H1 (cell line): ENCODE data around the gene ARL8A. TPM values are rescaled to one million over a fixed set of nuclear protein-coding genes. Genes with fewer than 3 reads are reported as not detected.

ENCODE experiments used
- BRCA1 ChIP-seq: IDR thresholded peaks from 2 replicates; pipeline ENCODE4 v1.6.1; 2012; ENCODE audit warnings: low read depth, low read length, improper control_type of control experiment
- EP300 ChIP-seq, 2 experiments: IDR thresholded peaks; 1 replicate in 1 of 2; 2 replicates in 1 of 2; pipeline ENCODE4 v1.6.1; 2011 to 2012; ENCODE audit warnings: low read depth in 2 of 2, low read length in 2 of 2, mild to moderate bottlenecking in 2 of 2, borderline replicate concordance in 1 of 2, inconsistent platforms in 1 of 2, moderate library complexity in 1 of 2
- KDM1A ChIP-seq: fragments of 200-600, 300-600 bp; sonication (generic); IDR thresholded peaks from 2 replicates; pipeline ENCODE4 v1.7.1; 2016; ENCODE audit warnings: mild to moderate bottlenecking, low read length, borderline replicate concordance
- MAX ChIP-seq: IDR thresholded peaks from 2 replicates; pipeline ENCODE4 v1.6.1; 2012; ENCODE audit warnings: inconsistent platforms
- polyA plus RNA-seq, 7 experiments: library from polyadenylated mRNA; depleted of rRNA in 3 of 7; stranded (reverse) in 5 of 7; unstranded in 2 of 7; fragments of >200 nt in 5 of 7; fragments of 200-250 nt in 2 of 7; gene quantifications; 1 replicate in 5 of 7; 2 replicates in 1 of 7; 4 replicates in 1 of 7; pipeline versions ENCODE4 v1.2.1 to v1.2.3, GENCODE V29; 2011 to 2013; ENCODE audit warnings: missing spikeins in 2 of 7, mixed read lengths in 2 of 7
- total RNA-seq: library from RNA; stranded (reverse); fragmentation: NEBNext Ultra II Directional; extraction: Animal tissue kit (Norgen Biotek cat#: 25700); gene quantifications from 2 replicates; pipeline ENCODE4 v1.2.1, GENCODE V29; 2021
- TF ChIP-seq, protein P1 (sequence below): IDR thresholded peaks from 2 replicates; pipeline ENCODE4 v1.6.1; 2011; ENCODE audit warnings: low read length, improper control_type of control experiment

Gene ARL8A
- total and polyA plus RNA-seq, 2 of the 8 experiments (the other 6 are each of a cell fraction or from before 2014, with no cell fraction given), result 40.3 to 58.7 TPM

DNA sequence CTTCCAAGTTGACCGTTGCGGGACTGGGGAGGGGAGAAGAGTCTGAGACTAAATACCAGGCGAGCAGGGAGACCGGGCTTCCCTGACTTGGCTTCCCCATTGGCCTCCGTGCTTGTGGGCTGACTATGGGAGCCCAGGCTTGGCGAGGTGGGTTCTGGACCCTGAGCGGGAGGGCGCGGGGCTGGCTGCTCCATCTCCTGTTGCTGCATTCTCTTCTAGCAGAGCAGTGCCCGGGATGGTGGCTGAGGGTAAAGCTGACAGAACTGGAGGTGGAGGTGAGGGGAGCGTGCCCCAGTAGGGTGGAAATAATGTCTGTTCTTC, 49.8 kb upstream of the ARL8A start (continued):
- TF ChIP-seq EP300 (IDR thresholded peaks at IDR 0.05; ENCODE audit: borderline replicate concordance in 1 of 2, low read depth in 2 of 2, low read length in 2 of 2), result no peak
- no peak for TF ChIP-seq MAX
- TF ChIP-seq, protein P1, sequence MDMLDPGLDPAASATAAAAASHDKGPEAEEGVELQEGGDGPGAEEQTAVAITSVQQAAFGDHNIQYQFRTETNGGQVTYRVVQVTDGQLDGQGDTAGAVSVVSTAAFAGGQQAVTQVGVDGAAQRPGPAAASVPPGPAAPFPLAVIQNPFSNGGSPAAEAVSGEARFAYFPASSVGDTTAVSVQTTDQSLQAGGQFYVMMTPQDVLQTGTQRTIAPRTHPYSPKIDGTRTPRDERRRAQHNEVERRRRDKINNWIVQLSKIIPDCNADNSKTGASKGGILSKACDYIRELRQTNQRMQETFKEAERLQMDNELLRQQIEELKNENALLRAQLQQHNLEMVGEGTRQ, result no peak
- TF ChIP-seq BRCA1, result no peak
- TF ChIP-seq KDM1A, result no peak
